GM06990 (cell line): ENCODE results near the gene AUTS2.
"Not testable (repeated sequence)": the region's sequence is repeated elsewhere in the genome, so short reads cannot be mapped to it uniquely, and the experiment has no call there.

Experiments
- DNase-seq: peaks from one replicate; pipeline ENCODE4 v3.0.0-alpha.2; 2011; ENCODE audit not compliant: insufficient read length; ENCODE audit errors: extremely low read depth
- H3K27me3 ChIP-seq: replicated peaks from 2 replicates; pipeline ENCODE4 v1.6.0; 2011; ENCODE audit warnings: low read length; ENCODE audit not compliant: control insufficient read depth, insufficient read depth
- H3K36me3 ChIP-seq: 2 replicates; pipeline ENCODE4 v1.5.1; 2011; ENCODE audit warnings: low read length; ENCODE audit not compliant: control insufficient read depth, insufficient read depth
- H3K4me3 ChIP-seq: replicated peaks from 2 replicates; pipeline ENCODE4 v1.5.1; 2011; ENCODE audit warnings: low read depth, mild to moderate bottlenecking, control low read depth, low read length
- TF ChIP-seq, protein P1 (sequence below): IDR thresholded peaks from 2 replicates; pipeline ENCODE4 v1.5.1; 2011; ENCODE audit warnings: low read length, control low read depth, mild to moderate bottlenecking, inconsistent platforms; ENCODE audit not compliant: insufficient read depth, poor library complexity, severe bottlenecking

Gene AUTS2

DNA sequence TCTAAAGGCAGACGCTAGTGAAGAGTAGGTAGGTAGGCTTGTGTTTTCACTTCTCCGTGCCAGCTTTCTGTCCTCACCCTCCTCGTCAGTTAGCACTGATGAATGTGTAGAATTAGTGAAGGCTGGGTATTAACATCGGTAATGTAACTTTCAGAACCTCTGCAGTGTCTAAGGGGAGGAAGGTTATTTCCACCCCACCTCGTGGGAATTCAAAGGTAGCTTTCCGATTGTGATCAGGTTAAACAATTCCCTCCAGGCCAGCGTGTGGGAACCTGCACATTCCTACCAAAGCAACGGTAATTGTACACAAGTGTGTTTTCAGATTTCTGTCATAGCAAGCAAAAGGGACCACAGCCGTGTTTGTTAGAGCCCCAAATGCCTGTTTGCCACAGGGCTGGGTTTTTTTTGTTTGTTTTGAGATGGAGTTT is 1128.7 kb downstream of the AUTS2 start:
- H3K4me3 ChIP-seq = peak overlapping the region; percentile 39
- peak; percentile 70 for DNase-seq
- TF ChIP-seq, protein P1, sequence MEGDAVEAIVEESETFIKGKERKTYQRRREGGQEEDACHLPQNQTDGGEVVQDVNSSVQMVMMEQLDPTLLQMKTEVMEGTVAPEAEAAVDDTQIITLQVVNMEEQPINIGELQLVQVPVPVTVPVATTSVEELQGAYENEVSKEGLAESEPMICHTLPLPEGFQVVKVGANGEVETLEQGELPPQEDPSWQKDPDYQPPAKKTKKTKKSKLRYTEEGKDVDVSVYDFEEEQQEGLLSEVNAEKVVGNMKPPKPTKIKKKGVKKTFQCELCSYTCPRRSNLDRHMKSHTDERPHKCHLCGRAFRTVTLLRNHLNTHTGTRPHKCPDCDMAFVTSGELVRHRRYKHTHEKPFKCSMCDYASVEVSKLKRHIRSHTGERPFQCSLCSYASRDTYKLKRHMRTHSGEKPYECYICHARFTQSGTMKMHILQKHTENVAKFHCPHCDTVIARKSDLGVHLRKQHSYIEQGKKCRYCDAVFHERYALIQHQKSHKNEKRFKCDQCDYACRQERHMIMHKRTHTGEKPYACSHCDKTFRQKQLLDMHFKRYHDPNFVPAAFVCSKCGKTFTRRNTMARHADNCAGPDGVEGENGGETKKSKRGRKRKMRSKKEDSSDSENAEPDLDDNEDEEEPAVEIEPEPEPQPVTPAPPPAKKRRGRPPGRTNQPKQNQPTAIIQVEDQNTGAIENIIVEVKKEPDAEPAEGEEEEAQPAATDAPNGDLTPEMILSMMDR = no peak
- H3K36me3 ChIP-seq = no peaks in the 10 kb centered on the region
- H3K27me3 ChIP-seq = no peaks in the 10 kb centered on the region

DNA sequence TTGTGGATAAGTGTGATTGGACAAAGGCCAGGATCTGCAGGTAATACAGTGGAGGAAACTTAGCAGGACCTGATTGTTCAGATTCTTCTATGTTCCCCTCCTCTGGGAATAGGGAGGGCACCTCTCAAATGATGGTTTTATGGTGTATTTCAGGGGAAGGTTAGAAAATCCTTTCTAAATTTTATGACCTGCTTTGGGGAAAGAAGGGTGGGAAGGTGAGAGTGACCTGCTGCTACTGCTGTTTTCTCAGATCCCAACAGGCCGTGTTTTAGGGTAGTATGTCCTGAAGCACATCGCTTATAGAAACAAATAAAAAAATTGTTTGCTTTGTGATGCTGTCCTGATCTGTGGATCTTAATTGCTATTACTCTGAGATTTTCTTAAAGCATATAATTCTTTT is 1129.6 kb downstream of the AUTS2 start:
- no peak for DNase-seq
- no peaks in the 10 kb centered on the region for H3K36me3 ChIP-seq
- H3K4me3 ChIP-seq = no peak overlapping the region
- TF ChIP-seq, protein P1 = no peak
- H3K27me3 ChIP-seq = no peaks in the 10 kb centered on the region

- H3K4me3 ChIP-seq = peak overlapping the region; percentile 41
Observed at GRCh38 chr7:70728872-70729552, 1130.7 kb downstream of the AUTS2 start.

GRCh38 chr7:70729553-70730157 is 1131.4 kb downstream of the AUTS2 start:
- not testable (repeated sequence) for DNase-seq
- H3K4me3 ChIP-seq = peak overlapping the region; percentile 41

More at GRCh38 chr7:70728872-70729552, 1130.7 kb downstream of the AUTS2 start:
- H3K36me3 ChIP-seq = no peaks in the 10 kb centered on the region
- H3K27me3 ChIP-seq = no peaks in the 10 kb centered on the region
- DNase-seq = no peak
- TF ChIP-seq, protein P1 = no peak

GRCh38 chr7:70730451-70731110 is 1132.3 kb downstream of the AUTS2 start:
- Histone ChIP-seq H3K4me3 (no peak overlapping the region), H3K36me3 (no peaks in the 10 kb centered on the region), H3K27me3 (no peaks in the 10 kb centered on the region)
- no peak for DNase-seq
- TF ChIP-seq, protein P1 = no peak

More at GRCh38 chr7:70729553-70730157, 1131.4 kb downstream of the AUTS2 start:
- H3K36me3 ChIP-seq, H3K27me3 ChIP-seq: not testable (repeated sequence)

DNA sequence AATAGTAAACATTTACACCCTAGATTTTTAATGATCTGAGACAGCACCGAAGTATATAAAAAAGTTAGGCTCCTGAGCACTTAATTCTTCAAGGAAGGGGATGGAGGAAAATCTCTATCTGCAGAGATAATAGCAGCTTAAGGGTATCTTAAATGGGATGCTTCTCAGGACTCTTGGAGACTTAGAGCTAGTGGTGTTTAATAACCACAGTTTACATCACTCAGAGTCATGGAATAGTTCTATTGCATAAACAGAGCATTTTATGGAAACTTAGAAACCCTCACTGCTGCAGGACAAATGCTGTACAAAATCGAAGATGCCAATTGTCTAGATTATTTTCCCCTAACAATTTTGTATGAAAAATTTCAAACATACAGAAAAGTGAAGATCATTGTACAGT is 1134.8 kb downstream of the AUTS2 start:
- H3K27me3 ChIP-seq = no peaks in the 10 kb centered on the region
- TF ChIP-seq, protein P1 = no peak

More for the DNA sequence above, 1134.8 kb downstream of the AUTS2 start:
- no peaks in the 10 kb centered on the region for H3K36me3 ChIP-seq
- no peak for DNase-seq
- H3K4me3 ChIP-seq = no peak overlapping the region
